HG03196 (cell line): Measurements from ENCODE around the gene ARL5A.
A peak's percentile ranks its signal among the peaks of the same experiment; 100 is the strongest.

Experiments
- ATAC-seq: cut with Tn5 transposase; IDR thresholded peaks from one replicate; pipeline ENCODE4 v1.9.1; 2021; ENCODE audit not compliant: unreplicated experiment

ARL5A gene

DNA sequence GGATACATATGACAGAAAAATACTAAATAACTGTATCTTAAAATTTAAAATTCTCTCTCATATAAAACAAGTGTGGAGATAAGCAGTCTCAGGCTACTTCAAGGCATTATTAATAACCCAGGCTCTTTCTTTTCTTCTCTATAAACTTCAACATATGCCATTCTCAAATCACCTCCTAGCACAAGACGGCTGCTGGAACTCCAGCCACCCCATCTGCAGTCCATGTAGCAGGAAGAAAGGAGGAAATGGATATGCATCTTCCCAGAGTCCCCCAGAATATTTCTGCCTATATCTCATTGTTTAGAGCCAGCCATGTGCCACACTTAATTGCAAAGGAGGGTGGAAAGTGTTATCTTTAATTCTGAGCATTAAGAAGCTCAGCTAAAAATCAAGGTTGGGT is 58.6 kb downstream of the ARL5A start:
- no peak for ATAC-seq

DNA sequence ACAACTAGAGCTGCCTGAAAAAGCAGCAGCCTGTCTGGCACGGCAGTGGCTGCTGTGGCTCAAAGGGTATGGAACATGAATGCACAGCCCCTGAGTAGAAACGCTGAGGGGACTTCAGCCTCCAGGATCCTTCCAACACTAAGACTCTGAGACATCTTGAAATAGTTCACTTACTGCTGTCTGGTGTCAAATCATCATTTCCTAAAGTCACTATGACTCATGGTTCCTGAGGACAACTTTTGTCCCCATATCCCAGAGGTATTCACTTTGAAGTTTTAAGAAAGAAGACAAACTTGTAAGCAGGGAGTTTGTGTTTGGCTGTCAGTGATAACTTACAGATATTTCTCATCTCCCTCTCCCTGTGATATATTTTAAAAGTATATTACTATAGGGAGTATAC is 60.7 kb downstream of the ARL5A start:
- no peak for ATAC-seq

DNA sequence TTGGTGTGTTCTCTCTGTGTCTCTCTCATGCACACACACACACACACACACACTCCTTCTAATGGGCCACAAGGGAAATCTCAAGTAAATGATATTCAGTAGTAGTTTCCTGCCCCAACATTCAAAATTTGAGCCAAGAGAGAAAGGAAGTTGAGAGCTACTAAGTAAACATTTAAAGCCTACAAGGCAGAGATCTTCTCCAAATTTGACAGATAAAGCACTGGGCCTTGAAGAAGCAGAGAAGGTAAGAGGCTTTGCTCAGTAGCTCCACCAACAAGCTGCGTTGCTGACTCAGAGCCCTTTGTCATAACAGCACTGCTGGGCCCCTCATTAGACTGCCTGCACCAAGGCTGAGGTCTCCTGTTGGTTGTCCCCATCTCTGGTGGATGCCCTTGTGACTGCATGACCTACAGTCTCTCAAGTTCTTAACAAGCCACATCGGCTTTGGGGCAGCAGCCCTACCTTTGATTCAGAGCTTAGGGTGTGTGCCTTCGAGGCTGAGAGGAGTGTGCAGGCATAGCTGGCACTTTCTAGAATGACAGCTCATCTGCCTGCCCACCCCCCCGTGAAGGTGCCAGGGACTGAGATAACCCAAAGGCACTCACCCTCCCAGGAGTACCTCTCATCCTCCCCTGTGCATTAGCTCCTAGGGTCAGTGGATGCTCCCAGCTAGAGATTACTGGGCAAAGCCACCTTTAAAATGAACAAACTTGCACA is 61.6 kb downstream of the ARL5A start:
- peak; percentile 55 for ATAC-seq

DNA sequence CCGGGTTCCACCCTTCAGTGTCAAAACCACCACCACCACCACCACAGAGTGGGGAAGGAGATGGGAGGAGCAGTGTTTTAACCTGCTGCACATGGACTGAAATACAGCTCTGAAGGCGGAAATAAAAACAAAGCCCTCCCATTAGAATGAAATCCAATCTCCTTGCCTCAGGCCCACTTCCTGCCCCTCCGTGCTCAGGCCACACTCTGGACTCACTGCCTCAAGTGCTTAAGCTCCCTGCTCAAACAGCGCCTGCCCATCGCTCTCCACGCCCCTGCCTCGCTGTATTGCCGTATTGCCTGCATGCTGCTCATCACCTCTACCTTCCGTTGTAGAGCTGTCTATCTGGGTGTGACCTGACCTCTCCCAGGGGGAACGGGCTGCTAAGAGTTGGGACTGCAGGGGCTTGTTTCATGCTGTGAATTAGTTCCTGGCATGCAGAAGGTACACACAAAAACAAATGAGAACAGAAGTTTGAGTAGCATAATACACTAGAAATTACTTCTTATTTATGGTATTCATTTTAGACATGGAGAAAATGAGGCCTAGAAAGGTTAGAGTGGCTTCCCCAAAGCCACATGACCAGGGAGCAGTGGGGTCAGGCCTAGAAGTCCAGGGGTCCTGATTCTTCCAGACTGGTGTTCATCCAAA is 62.3 kb downstream of the ARL5A start:
- no peak for ATAC-seq

DNA sequence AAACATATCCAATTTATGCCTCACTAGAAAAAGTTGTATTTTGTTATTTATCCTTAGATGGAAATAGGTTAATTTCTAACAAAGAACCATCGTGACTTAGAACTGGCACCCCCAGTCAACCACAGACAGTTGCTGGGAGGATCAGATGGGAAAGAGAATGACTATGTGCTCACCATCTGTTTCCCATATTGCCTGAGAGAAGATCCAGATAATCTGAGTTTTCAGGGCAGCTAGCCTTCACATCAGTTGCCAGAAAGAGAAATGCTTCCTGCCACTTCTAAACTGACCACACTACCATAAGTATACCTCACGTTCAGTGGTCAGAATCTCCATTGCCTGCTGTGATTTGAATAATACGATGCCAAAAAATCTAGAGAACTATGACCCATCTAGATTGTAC is 65.5 kb downstream of the ARL5A start:
- no peak for ATAC-seq

DNA sequence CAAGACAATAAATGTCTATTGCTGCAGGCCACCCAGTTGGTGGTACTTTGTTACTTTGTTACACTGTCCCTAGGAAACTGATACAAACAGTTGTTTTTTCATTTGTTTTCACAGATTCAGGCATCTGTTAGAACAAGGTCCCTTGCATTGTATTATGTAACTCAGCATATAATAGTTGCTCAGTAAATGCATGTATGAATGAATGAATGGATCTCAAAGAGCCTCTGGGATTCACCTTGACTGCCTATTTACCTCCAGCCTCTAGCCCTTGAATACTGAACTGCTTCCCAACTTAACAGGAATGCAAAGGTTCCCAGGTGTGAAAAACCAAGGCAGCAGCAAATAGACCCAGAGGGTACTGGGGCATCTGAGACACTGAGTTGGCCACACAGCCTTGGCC is 66.5 kb downstream of the ARL5A start:
- ATAC-seq, result no peak

DNA sequence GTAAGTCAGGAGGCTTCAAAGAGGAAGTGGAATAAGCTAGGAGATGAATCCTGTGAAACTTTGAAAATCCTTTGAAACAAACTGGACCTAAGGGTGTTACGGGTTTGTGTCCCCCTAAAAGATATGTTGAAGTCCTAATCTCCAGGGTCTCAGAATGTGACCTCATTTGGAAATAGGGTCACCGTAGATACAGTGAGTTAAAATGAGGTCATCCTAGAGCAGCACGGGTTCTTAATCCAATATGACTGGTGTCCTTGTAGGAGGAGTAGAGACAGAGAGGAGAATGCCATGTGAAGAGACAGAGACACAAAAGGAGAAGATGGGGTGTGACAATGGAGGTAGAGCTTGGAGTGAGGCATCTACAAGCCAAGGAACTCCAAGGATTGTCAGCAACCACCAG is 67.0 kb downstream of the ARL5A start:
- ATAC-seq, result no peak

DNA sequence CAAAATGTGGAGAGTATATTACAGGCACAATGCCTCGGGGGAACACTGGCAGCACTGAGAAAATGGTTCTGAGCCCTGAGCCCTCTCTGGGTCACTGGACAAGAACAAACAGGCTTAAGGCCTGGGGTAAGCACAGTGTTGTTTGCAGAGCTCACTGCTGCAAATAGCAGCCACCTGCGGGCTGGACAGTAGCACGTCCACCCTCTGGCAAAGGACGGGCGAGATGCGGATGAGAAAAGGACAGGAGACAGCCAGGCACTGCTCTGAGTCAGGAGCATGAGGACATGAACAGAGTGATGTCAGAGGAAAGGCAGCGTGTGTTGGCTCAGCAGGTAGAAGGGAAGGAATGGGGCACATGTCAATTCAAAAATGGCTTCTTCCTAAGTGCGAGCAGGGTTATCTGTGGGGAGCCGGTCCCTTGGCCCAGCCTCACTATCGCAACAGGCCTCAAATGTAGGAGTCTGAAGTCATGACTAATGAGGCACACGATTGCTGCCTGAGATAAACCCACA is 68.0 kb downstream of the ARL5A start:
- no peak for ATAC-seq

DNA sequence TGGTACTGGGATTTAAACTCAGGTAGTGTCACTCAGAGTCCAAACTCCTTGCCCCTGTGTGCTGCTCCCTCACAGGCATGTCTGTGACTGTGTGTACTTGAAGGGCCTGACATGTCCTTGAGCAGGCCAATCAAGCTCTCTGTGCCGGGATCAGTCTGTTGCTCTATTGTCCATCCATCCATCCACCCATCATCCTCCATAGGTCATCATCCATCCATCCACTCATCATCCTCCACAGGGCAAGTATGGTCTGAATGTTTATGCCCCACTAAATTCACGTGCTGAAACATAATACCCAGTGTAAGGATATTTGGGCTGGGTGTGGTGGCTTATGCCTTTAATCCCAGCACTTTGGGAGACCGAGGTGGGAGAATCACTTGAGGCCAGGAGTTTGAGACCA is 69.5 kb downstream of the ARL5A start:
- no peak for ATAC-seq

DNA sequence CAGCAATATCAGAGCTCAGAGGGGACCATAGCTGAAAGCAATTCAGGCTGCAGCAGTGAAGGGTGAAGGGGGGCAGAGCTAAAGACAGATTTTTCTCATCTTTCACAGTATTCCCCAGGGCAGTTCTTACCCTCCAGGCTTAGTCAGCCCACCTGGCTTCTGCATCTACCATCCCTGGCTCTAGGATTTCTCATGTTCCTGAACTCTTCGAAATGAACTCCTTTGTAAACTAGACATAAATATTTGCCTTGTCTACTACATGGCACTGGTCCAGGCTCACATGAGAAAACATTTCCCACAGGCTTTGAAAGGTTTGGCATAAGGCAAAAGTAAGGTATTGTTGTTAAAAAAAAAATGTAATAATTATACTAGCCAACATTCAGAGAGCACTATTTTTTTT is 70.4 kb downstream of the ARL5A start:
- ATAC-seq, result no peak

DNA sequence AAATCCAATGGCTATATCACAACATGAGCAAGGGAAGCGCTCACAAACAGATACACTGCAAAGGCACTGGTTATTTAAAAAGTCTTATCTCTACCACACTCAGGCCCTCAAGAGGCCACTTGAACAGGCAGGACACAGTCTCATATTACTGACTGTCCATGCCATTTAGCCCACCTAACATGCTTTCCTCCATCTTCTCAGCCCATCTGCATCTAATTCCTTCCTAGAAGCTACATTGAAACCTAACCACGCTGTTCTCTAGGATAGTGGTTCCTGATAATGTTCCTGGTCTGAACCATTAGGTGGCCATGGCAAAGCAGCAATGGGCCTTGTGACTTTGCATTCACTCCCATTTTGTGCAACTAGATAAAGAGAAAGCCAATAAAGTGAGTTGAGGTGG is 71.4 kb downstream of the ARL5A start:
- ATAC-seq, result no peak

DNA sequence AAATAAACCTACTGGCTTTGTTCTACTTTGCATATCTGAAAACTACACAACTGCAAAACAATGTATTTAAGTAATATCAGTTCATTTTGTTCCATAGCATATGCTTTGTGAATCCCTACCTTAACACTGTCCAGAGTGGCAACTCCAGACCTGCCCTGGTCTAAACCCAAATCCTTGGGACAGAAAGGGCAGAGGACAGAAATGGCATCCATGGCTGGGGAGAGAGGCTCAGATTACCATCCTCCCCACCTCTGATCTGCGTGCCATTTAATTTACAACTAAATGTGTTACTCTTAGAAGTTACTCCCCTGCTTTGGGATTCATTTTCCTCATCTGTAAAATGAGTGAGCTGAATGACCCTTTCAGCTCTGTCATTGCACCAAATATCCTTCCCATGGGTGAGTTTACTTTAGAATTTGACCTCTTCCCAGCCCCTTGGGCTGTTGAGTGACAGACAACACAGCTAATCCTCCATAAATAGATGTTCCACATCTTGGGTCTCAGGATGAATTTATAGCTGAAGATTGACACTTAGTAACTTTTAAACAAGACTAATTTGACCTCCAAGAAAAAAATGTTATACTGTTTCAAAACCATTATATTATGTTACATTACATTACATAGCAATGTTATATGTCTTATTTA is 73.8 kb downstream of the ARL5A start:
- no peak for ATAC-seq

DNA sequence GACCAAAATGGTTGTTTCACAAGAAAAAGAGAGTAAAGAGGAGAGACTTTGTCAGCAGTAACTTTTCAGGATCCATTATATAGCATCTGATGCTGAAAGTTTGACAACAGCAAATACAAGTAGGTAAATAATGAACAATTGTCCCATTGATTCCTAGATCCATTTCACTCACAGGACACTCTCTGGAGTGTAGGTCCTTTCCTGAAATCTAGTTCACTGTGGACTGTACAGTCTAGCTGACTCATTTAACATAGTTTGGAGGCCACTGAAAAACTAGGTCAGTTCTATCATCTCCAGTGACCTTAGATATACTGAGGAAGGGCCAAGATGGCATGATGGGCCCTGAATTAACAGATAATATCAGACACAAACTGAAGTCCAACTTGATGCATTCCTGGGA is 74.7 kb downstream of the ARL5A start:
- ATAC-seq, result no peak
